NCI-H526 treated with DMSO at 0.1 percent for 48 hours (cell line): Measurements from ENCODE around the gene SCAF8.
A peak's percentile ranks its signal among the peaks of the same experiment; 100 is the strongest.

Source experiments
- DNase-seq: peaks from one replicate; lab custom pipeline; 2025; lab: John Stamatoyannopoulos, UW

The SCAF8 gene

DNA sequence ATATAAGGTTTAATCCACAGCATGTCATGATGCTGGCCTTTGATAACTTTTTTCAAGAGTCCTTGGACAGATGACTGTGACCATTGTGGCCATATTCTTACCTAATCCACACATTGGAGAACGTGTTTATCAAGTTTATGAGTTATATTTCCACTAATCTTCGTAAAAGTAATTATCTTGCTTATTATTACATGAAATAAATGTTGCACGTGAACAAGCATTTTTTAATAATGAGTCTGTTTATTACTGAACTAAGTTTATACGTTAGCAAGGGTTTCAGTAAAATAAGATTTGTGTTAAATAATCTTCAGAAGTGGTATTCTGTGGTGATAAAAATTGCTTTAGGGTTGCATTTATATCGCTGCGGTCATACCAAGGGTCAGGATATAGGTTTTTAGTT, 107.1 kb downstream of the SCAF8 start:
- no peak for DNase-seq

DNA sequence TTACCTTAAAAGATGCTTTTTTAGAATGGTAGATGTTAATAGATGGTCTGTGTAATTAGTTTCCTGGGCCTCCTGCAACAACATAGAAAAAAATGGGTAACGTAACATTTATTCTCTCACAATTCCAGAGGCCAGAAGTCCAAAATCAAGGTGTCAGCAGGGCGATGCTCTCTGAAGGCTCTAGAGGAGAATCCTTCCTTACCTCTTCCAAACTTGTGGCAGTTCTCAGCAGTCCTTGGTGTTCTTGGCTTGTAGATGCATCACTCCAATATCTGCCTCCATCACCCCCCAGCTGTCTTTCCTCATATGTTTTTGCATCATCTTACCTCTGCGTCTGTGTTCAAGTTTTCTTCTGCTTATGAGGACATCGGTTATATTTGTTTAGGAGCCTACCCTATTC, 107.9 kb downstream of the SCAF8 start:
- DNase-seq = no peak

DNA sequence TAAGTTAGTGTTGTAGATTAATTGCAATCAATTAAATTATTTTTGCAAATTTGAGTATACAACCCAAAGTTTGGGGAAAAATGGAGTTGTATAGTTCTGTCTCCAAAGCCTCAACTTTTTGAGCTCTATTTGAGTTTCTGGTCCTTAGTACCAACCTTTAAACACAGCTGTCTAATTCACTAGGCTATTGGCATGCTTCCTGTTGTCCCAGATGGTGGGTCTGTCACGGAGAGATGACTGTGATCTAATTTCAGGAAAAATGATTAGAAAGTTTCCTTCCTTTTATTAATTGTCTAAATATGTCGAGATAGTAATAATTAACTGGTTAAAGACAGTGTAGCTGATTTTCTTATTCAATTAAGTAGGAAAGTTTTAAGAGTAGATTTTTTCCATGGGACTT, 109.6 kb downstream of the SCAF8 start:
- DNase-seq = no peak

DNA sequence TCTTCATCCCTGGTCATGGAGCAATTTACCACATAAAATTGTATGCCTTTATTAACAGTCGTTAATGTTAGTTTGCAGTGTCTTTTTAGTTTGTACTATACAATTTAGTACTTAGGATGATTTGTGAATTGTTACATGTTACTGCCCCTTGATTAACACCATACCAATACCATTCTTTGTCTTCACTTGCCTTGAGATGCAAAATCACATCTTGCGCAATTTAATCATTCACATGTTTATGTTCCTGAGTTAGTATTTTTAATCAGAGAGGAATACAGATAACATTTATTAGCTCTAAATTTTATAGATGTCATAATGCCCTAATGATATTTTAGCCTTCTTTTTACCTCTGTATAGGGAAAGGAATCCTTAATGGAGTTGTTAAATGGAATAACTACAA, 114.1 kb downstream of the SCAF8 start:
- no peak for DNase-seq

DNA sequence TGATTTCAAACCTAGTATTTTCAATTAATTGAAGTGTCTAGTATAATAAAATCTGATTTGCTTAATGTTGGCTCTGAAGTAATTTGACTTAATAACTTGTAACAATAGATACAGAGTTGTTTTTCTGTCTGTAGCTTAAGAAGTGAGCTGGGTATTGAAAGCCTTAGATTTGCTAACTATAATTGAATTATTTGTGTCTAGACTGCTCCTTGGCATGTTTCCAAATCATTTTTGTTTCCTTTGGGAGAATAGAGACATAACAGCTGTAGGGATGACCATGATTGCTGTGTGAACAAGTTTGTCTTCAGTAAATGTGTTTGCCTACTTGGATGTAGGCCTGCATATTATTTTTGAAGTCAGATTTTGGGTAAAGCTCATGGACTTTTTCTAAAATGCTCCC, 115.4 kb downstream of the SCAF8 start:
- no peak for DNase-seq

DNA sequence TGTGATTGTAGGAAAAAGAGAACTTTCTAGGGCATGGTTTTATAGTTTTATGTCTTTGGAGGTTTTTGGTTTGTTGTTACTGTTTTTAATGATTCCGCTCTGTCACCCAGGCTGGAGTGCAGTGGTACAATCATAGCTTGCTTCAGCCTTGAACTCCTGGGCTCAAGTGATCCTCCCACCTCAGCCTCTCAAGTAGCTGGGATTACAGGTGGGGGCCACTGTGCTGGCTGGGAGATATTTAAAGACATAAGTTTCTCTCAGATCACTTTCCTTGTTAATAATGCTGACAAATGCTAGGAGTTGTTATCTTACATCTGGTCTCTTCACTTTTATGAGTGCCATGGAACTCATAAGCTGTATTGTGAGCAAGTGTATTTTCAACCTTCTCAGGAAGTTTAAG, 116.3 kb downstream of the SCAF8 start:
- no peak for DNase-seq

DNA sequence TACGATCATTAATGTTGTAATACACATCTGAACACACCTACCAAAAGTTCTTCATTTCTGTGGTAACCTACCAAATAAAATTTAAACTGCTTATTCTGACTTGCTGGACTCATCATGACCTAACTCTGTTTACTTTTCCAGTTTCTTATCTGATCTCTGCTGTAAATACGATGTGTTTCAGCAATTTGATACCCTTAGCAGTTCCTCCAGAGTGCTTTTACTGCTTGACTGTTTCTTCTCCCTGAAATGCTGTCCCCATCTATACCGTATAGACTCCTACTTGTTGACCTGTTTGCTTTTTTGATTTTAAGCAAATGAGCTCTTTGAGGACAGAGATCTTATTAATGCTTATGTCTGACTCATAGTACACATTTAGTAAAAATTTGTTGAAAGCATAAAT, 119.5 kb downstream of the SCAF8 start:
- DNase-seq = peak; percentile 77

DNA sequence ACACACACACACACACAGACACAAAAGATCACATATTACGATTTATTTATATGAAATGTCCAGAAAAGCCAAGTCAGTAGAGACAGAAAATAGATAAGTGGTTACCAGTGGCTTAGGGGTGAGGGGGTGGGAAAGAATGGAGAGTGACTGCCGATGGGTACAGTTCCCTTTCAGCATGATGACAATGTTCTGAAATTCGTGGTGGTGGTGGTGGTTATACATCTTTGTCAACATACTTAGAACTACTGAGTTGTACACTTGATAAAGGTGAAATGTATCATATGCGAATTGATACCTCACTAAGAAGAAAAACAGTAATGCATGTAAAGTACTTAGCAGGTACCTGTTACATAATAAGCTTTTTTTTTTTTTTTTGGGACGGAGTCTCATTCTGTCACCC, 124.3 kb downstream of the SCAF8 start:
- no peak for DNase-seq

DNA sequence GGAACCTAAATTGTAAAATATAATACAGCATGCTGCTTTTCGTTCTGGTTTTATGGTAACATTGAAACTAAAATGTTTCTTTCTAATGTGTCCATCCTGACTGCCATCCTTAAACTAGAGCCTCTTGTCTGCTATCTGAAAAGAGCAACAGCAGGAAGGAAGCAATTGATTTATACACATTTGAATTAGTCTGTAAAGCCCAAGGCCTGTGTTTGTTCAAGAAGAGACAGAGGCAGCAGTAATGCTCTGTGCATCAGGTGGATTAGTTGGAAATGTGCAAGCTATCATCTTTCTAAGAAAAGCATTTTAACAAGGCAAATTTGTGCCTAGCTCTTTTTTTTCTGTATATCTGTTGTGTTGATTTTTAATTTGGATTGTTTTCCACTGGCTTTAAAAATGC, 128.6 kb downstream of the SCAF8 start:
- DNase-seq = no peak

DNA sequence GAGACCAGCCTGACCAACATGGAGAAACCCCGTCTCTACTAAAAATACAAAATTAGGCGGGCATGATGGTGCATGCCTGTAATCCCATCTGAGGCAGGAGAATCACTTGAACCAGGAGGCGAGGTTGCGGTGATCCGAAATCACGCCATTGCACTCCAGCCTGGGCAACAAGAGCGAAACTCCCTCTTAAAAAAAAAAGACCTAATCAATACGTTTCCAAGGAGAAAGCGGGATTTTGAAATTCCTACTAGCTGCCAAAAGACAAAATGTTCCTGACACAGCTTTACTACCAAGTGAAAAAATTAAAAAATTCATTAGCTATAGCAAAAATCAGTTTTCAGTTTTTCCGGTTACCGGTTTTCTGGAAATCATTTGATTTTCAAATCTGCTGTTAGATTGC, 129.3 kb downstream of the SCAF8 start:
- no peak for DNase-seq

DNA sequence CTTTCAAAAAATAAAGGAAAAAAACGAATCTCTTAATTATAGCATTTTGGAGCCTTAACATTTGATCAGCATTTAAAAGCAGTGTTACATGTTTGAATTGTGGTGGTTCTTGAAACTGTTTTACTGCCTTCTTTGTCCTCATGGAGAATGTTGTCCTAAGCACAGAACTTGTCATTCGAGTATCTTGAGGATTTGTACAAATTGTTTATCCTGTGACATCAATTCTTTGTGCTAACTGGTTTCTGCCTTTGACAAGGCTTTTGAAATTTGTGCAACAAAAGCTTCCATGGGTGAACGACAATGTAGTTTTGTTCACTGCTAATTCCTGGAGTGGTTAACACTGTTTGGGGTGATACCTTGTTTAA, 130.8 kb downstream of the SCAF8 start:
- DNase-seq = no peak

DNA sequence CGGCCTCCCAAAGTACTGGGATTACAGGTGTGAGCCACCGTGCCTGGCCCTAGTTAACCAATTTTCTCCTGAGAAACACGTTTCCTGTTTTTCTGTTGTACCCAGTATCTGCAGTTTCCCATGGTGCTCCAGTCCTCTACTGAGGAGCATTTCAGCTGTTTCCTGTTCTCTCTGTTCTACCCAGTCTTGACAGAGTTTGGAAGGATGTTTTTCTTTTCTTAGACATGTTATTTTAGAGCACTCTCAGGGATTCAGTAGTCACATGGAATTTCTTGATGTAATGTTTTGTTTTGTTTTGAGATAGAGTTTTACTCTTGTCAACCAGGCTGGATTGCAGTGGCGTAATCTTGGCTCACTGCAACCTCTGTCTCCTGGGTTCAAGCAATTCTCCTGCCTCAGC, 132.1 kb downstream of the SCAF8 start:
- DNase-seq = no peak

DNA sequence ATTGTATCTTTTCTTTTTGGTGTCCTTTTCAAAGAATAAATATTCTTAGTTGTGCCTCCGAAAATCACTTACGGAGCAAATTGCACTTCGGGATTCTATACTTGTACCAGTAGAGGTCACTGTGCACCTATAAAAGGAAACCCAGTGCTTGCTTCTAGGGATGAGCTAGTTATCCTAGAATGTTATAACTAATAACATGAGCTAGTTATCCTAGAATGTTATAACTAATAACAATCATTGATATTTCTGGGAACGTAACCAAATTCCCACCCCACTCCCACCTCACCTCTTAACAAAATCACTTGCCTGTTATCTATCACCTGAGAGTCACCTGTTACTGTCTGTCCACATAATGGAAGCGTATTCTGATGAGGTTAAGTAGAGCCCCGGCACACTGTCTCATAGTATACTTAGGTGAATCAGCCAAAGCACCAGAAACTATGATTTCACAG, 135.0 kb downstream of the SCAF8 start:
- peak; percentile 46 for DNase-seq

DNA sequence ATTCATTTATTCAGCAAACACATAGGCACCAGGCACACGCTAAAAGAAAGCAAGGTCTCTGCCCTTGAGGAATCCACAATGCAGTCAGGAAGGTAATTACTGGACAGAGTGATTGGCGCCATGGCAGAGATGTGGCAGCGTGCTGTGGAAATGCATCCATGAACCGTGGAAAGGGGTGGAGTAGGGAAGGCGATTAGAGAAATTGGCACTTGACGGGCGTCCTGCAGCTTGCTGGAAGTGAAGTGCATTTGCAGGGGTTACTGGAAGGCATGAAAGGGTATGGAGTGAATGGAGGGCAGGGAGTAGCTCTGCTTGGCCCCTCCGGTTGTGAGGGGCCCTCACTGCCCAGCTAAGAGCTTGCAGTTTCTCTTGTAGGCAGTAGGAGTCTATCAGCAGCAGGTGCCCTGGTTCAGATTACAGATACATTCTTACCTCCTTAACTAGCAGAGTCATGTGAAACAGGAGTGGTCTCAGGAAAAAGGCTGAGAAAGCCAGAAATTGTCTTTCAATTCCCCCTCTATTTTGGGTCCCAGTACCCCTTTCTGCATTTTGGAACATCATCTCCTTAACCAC, 139.4 kb downstream of the SCAF8 start:
- no peak for DNase-seq

DNA sequence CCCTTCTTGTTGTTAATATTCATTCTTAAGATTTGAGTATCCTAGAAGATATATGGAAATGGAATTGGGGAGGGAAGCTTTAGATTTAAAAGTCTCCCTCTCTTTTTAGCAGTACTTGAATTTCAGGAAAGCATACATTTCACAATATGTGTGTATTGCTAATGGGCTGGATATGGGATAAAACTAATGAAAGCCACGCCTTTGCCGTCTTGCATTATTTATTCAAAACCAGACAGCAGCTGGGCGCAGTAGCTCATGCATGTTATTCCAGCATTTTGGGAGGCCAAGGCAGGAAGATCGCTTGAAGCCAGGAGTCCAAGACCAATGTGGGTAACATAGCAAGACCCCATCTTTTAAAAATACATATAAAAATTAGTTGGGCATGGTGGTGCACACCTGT, 140.3 kb downstream of the SCAF8 start:
- no peak for DNase-seq

DNA sequence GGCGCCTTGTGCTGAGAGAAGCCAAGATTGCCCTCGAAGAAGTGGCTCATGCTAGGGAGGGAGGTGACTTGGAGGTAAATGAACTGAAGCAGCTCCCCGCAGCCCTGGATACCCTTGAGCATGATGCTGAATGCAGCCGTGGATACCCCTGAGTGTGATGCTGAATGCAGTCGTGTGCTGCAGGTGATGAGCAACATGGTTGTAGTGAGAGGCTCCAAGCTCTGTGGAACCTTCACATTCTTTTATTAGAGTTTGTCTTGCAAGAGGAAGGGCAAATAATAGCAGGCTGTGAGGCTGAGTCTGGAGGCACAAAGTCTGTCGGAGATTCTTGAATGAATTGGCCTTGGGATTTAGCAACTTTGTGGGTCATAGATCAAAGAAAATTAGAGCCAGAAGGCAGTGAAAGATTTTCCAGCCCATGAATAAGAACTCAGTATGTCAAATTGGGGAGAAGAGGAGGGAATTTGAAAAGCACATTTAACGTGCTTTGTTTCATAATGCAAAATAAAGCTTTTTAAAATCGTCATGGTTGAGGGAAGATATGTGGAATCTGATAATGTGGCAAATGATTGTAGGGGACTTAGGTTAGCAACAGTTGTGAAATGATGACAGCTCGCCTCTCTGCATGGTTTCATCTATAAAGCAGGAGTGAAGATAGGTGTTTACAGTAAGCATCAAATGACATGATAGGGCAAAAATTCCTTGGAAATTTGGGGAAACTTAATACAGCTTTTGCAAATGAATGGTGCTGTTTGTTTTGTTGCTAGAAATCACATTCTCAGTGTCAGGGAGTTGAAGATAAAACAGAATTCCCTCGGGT, 141.8 kb downstream of the SCAF8 start:
- no peak for DNase-seq

DNA sequence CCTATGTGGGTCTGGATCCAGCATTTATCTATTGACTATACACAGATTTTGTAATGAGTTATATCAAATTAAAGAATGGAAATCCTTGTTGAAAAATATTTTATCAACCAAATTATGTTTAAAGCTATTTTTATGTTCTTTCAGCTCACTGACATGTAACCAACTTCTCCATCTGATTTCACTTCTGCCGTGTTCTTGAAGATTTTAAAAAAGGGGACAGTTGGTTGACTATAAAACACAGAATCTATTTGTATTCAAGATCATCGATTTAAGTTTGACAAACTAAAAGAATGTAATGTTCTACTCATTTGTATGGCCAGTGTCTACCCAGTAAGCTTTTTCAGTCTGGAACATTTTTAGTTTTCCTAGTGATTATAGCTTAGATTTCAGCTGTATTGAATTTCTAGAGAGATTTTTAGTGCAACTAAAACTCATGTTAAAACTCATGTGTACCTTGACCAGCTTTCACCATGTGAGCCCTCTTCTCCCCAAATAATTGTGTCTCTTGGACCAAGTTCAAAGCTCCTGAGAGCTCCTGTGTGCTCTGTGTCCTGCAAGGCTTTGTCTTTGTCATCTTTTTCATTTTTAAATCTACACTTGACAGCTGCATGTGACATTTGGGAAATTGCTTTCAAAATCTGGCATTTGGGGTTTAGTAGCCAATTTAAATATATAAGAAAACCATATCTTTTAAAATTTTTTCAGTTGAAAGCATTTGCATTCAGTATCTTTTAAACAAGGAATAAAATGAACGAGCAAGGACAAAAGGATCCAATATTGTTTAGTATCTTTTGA, 143.5 kb downstream of the SCAF8 start:
- DNase-seq = no peak

DNA sequence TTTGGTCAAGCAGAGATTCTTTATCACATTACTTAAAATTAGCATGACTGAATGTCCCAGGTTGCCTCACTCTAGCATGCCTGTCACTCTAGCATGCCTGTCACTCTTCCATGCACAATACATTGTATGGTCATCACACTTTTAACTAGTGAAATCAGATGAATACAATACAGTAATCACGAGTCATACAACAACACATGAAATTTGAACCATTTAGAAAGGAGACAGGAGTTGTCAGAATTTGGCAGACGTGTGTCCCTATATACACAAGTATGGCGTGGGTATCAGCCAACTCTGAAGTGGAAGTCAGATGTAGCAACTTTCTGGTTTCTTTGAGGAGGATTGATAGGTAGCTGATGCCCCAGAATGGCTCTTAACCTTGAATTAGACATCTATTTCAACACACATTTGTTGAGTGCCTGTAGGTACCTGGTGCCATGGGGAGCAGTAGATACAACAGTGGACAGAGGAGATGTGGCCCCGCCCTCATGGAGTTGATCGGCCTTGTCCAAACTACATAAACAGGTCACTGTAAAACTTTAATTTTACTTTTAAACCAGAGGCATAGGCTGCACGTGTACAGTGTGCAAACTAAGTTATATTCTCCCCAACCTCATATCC, 145.8 kb downstream of the SCAF8 start:
- no peak for DNase-seq

DNA sequence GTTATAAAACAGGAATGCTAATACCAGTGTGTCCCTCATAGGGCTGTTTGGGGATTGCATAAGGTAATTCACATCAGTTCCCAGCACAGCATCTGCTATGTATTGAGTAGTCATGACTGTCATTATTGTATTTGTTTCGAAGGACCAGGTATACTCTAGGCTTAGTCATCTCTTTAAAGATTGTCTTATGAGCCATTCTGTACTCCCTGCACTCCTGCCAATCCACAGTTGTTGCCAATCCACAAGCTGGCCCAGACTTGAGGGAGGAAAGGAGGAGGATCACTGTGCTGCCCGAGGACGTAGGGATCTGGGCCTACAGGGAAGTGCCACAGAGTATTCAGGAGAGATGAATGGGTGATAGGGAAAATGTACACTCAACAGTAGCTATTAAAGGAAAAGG, 148.9 kb downstream of the SCAF8 start:
- DNase-seq = no peak
